HCEC 1CT (cell line): ENCODE measurements around the gene LTBP2.

Experiments used
- DNase-seq: peaks from one replicate; pipeline ENCODE4 v3.0.0-alpha.2; 2017

Gene LTBP2

GRCh38 chr14:74611650-74612349, at the start of gene LTBP2:
LTBP2 (minus strand) TSS chr14:74612237; CDS start chr14:74611944, 293 bp downstream.
- peak; percentile 16 for DNase-seq

- no peak for DNase-seq
Observed at GRCh38 chr14:74660863-74661262, 48.8 kb upstream of the LTBP2 start.

- DNase-seq, result peak; percentile 25
Observed at GRCh38 chr14:74660167-74660566, 48.1 kb upstream of the LTBP2 start.

- DNase-seq, result peak; percentile 76
Observed at GRCh38 chr14:74658535-74659131, 46.6 kb upstream of the LTBP2 start.

- DNase-seq, result no peak
Observed at GRCh38 chr14:74656964-74657363, 44.9 kb upstream of the LTBP2 start.

- DNase-seq, result peak; percentile 71
Observed at GRCh38 chr14:74655599-74656395, 43.8 kb upstream of the LTBP2 start.

- no peak for DNase-seq
Observed at GRCh38 chr14:74654931-74655330, 42.9 kb upstream of the LTBP2 start.

- no peak for DNase-seq
Observed at GRCh38 chr14:74653386-74654138, 41.5 kb upstream of the LTBP2 start.

GRCh38 chr14:74652541-74652940, 40.5 kb upstream of the LTBP2 start:
- DNase-seq, result no peak

- no peak for DNase-seq
Observed at GRCh38 chr14:74650927-74651686, 39.1 kb upstream of the LTBP2 start.

- peak; percentile 24 for DNase-seq
Observed at GRCh38 chr14:74649673-74650072, 37.6 kb upstream of the LTBP2 start.

GRCh38 chr14:74649167-74649566, 37.1 kb upstream of the LTBP2 start:
- no peak for DNase-seq

- no peak for DNase-seq
Observed at GRCh38 chr14:74648601-74649000, 36.6 kb upstream of the LTBP2 start.

- DNase-seq, result no peak
Observed at GRCh38 chr14:74647678-74648461, 35.8 kb upstream of the LTBP2 start.

- DNase-seq, result no peak
Observed at GRCh38 chr14:74647061-74647677, 35.1 kb upstream of the LTBP2 start.

GRCh38 chr14:74645756-74646470, 33.9 kb upstream of the LTBP2 start:
- DNase-seq, result no peak

GRCh38 chr14:74645244-74645643, 33.2 kb upstream of the LTBP2 start:
- DNase-seq, result no peak

- DNase-seq, result no peak
Observed at GRCh38 chr14:74641601-74642391, 29.8 kb upstream of the LTBP2 start.

- DNase-seq, result no peak
Observed at GRCh38 chr14:74638966-74639365, 26.9 kb upstream of the LTBP2 start.

GRCh38 chr14:74638066-74638465, 26.0 kb upstream of the LTBP2 start:
- no peak for DNase-seq
